Measurements from ENCODE around the gene DPPA5.

- TF ChIP-seq TCF4 (CRISPR knock-in tag; IDR thresholded peaks at IDR 0.05; ENCODE audit: borderline replicate concordance) (no peak), ZNF565 (CRISPR knock-in tag; conservative IDR thresholded peaks at IDR 0.05; ENCODE audit: low read depth) (no peak)
- TF ChIP-seq, protein P1, sequence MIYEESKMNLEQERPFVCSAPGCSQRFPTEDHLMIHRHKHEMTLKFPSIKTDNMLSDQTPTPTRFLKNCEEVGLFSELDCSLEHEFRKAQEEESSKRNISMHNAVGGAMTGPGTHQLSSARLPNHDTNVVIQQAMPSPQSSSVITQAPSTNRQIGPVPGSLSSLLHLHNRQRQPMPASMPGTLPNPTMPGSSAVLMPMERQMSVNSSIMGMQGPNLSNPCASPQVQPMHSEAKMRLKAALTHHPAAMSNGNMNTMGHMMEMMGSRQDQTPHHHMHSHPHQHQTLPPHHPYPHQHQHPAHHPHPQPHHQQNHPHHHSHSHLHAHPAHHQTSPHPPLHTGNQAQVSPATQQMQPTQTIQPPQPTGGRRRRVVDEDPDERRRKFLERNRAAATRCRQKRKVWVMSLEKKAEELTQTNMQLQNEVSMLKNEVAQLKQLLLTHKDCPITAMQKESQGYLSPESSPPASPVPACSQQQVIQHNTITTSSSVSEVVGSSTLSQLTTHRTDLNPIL (CRISPR knock-in tag; IDR thresholded peaks at IDR 0.05; ENCODE audit: low read depth) = no peak
Measured at GRCh38 chr6:73393278-73393677, 39.2 kb upstream of the DPPA5 start.
